Lower lobe of right lung (tissue), 2 donors: ENCODE data around the gene NACC2. TPM values are rescaled to one million over a fixed set of nuclear protein-coding genes. Genes with fewer than 3 reads are reported as not detected.

Experiments used
- ATAC-seq, 2 donors: fragments of 200-7000 bp; cut with Tn5 transposase; one replicate each; pipeline ENCODE4 v1.9.1; 2020 to 2022; ENCODE audit warnings: mild to moderate bottlenecking in 2 of 2, moderate library complexity in 2 of 2
- DNase-seq: peaks from one replicate; pipeline ENCODE4 v3.0.0-alpha.2; 2020
- H3K27ac ChIP-seq: fragments of 200-600 bp; one replicate; pipeline ENCODE4 v1.8.0; 2022
- H3K27me3 ChIP-seq: fragments of 200-600 bp; one replicate; pipeline ENCODE4 v1.8.0; 2022; ENCODE audit warnings: low read depth
- H3K36me3 ChIP-seq: fragments of 200-600 bp; one replicate; pipeline ENCODE4 v1.8.0; 2022; ENCODE audit warnings: mild to moderate bottlenecking
- H3K4me1 ChIP-seq: fragments of 200-600 bp; one replicate; pipeline ENCODE4 v1.8.0; 2022
- H3K4me3 ChIP-seq: fragments of 200-600 bp; one replicate; pipeline ENCODE4 v1.8.0; 2022; ENCODE audit warnings: mild to moderate bottlenecking
- H3K9me3 ChIP-seq: fragments of 200-600 bp; one replicate; pipeline ENCODE4 v1.8.0; 2022
- intact Hi-C: fragments of 100-400 bp; cut with DNase I; formaldehyde crosslinking; loops from one replicate; pipeline ENCODE4 v1.11.0; 2022
- total RNA-seq: library from RNA; stranded (reverse); fragmentation: NEBNext Ultra II Directional; extraction: Animal tissue kit (Norgen Biotek cat#: 25700); gene quantifications from one replicate; pipeline ENCODE4 v1.2.1, GENCODE V29; 2021
- TF ChIP-seq, protein P1 (sequence below): fragments of 200-600 bp; IDR thresholded peaks from one replicate; pipeline ENCODE4 v1.8.0; 2022; ENCODE audit warnings: antibody characterized with exemption, mild to moderate bottlenecking
- donor health status: DM: no; HTN: yes; CAD: no; lungs with severe emphysema.

NACC2 gene
- total RNA-seq, 1 donor from 2014 or later: 27.0 TPM

GRCh38 chr9:136107953-136108647 lies 13.0 kb upstream of the NACC2 start:
- TF ChIP-seq, protein P1, sequence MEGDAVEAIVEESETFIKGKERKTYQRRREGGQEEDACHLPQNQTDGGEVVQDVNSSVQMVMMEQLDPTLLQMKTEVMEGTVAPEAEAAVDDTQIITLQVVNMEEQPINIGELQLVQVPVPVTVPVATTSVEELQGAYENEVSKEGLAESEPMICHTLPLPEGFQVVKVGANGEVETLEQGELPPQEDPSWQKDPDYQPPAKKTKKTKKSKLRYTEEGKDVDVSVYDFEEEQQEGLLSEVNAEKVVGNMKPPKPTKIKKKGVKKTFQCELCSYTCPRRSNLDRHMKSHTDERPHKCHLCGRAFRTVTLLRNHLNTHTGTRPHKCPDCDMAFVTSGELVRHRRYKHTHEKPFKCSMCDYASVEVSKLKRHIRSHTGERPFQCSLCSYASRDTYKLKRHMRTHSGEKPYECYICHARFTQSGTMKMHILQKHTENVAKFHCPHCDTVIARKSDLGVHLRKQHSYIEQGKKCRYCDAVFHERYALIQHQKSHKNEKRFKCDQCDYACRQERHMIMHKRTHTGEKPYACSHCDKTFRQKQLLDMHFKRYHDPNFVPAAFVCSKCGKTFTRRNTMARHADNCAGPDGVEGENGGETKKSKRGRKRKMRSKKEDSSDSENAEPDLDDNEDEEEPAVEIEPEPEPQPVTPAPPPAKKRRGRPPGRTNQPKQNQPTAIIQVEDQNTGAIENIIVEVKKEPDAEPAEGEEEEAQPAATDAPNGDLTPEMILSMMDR: no peak
- intact Hi-C loops: no loop called here
- DNase-seq (no peak), ATAC-seq (no peak)
- Histone ChIP-seq H3K4me1 (peaks cover 58% of the 10 kb centered on the region), H3K4me3 (no peak overlapping the region), H3K27ac (peak overlapping the region; percentile 83), H3K9me3 (no peaks in the 10 kb centered on the region), H3K27me3 (no peaks in the 10 kb centered on the region), H3K36me3 (no peaks in the 10 kb centered on the region)

GRCh38 chr9:136107155-136107952 lies 12.3 kb upstream of the NACC2 start:
- ATAC-seq (no peak), DNase-seq (peak; percentile 72)
- no peaks in the 10 kb centered on the region for H3K9me3 ChIP-seq
- H3K36me3 ChIP-seq: no peaks in the 10 kb centered on the region
- intact Hi-C loops: no loop called here
- peak overlapping the region; percentile 53 for H3K27ac ChIP-seq
- H3K4me1 ChIP-seq: peaks cover 58% of the 10 kb centered on the region
- H3K27me3 ChIP-seq: no peaks in the 10 kb centered on the region
- TF ChIP-seq, protein P1: no peak
- H3K4me3 ChIP-seq: peak overlapping the region; percentile 14

- ATAC-seq (no peak), DNase-seq (no peak)
- intact Hi-C loops: no loop called here
- Histone ChIP-seq H3K9me3 (no peaks in the 10 kb centered on the region), H3K27ac (peak overlapping the region; percentile 24), H3K4me1 (peaks cover 56% of the 10 kb centered on the region), H3K27me3 (no peaks in the 10 kb centered on the region), H3K36me3 (no peaks in the 10 kb centered on the region), H3K4me3 (no peak overlapping the region)
- TF ChIP-seq, protein P1: no peak
These were observed 10.5 kb upstream of the NACC2 start for GRCh38 chr9:136105398-136106135.

GRCh38 chr9:136104916-136105315 lies 9.8 kb upstream of the NACC2 start:
- H3K4me1 ChIP-seq: peaks cover 49% of the 10 kb centered on the region
- H3K36me3 ChIP-seq: no peaks in the 10 kb centered on the region
- no peak overlapping the region for H3K4me3 ChIP-seq
- H3K27ac ChIP-seq: peak overlapping the region; percentile 24
- DNase-seq (no peak), ATAC-seq (no peak)
- H3K27me3 ChIP-seq: peaks cover 5% of the 10 kb centered on the region
- TF ChIP-seq, protein P1: no peak
- intact Hi-C loops: no loop called here
- H3K9me3 ChIP-seq: no peaks in the 10 kb centered on the region

DNA sequence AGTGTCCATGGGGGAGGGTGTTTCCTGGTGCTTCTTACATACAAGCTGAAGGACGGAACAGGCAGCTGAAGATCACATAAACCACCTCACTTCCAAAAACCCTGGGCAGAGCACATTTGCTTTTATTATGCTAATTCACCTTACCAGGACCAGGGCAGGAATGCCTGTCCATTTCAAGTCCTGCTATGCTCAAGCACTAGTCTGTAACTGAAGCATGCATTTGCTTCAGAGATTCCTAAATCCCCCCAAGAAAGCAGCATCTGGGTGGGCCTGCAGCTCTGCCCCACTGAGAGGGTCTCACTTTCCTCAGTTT lies 9.4 kb upstream of the NACC2 start:
- no peaks in the 10 kb centered on the region for H3K36me3 ChIP-seq
- H3K4me1 ChIP-seq: peaks cover 44% of the 10 kb centered on the region
- ATAC-seq (no peak), DNase-seq (no peak)
- peaks cover 5% of the 10 kb centered on the region for H3K27me3 ChIP-seq
- intact Hi-C loops: no loop called here
- no peak overlapping the region for H3K4me3 ChIP-seq
- no peak overlapping the region for H3K27ac ChIP-seq
- H3K9me3 ChIP-seq: no peaks in the 10 kb centered on the region
- TF ChIP-seq, protein P1: no peak
